Measurements from ENCODE around the gene CACNA1C. TPM values are rescaled to one million over a fixed set of nuclear protein-coding genes. Genes with fewer than 3 reads are reported as not detected.

The CACNA1C gene
- total and polyA plus RNA-seq, 2 of the 4 experiments (the other 2 are of a cell fraction), result 1.6 to 2.6 TPM

DNA sequence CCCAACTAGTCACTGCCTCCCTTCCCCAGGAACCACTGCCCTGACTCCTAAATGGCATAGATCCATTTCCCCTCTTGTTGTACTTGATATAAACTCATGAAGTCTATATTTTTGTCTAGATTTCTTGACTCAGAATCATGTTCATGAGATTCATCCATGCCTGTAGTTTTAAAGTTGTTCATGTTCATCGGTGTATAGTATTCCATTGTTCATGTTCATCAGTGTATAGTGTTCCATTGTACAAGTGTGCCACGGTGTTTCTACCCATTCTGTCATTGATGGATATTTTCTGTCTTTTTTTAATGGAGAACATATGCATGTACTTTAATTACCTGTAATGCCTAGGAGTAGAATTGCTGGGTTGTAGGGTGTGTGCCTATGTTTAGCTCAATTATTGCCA is 261.7 kb downstream of the CACNA1C start:
- ChIA-PET CTCF (interaction anchor here (1.0 kb wide), 1 partner anchor 27 kb away, joined by 5 read pairs; no protein-coding TSS in a partner anchor), POLR2A (ENCODE audit: unreplicated experiment) (no interaction called here)
- intact Hi-C loops (cut with micrococcal nuclease), result no loop called here
- Histone ChIP-seq H3K27ac (ENCODE audit: insufficient read depth, low read length) (no peak overlapping the region), H2BK20ac (ENCODE audit: low read depth, low read length) (no peak overlapping the region), H4K91ac (ENCODE audit: insufficient read depth, low read depth, low read length) (no peak overlapping the region), H2AK9ac (replicated peaks; ENCODE audit: low read depth, low read length, poor library complexity) (no peak overlapping the region), H3K23ac (ENCODE audit: low read depth, low read length) (no peak overlapping the region), H3K18ac (ENCODE audit: low read depth, low read length) (no peak overlapping the region), H3K9me1 (ENCODE audit: insufficient read depth, low read length) (peaks cover 27% of the 10 kb centered on the region), H3K56ac (ENCODE audit: extremely low read depth, insufficient read depth, low read length) (no peak overlapping the region), H2BK15ac (ENCODE audit: low read depth, low read length) (no peak overlapping the region), H2BK120ac (ENCODE audit: low read depth, low read length) (no peak overlapping the region), H4K20me1 (ENCODE audit: insufficient read depth, low read length) (no peaks in the 10 kb centered on the region; the same call in 1 of the 2 replicates), H3K36me3 (ENCODE audit: control insufficient read depth, insufficient read depth, low read length) (no peaks in the 10 kb centered on the region), H3K79me1 (ENCODE audit: low read depth in 1 of 2, low read length in 2 of 2) (no peaks in the 10 kb centered on the region; a peak in 1 of 4 replicates), H3K4me2 (ENCODE audit: low read depth, low read length) (no peak overlapping the region), H4K5ac (ENCODE audit: low read depth, low read length) (no peak overlapping the region), H3K4me3 (ENCODE audit: insufficient read depth, low read depth, low read length) (no peak overlapping the region), H3K14ac (replicated peaks; ENCODE audit: low read depth, low read length) (no peak overlapping the region), H3K9ac (ENCODE audit: low read depth, low read length) (no peak overlapping the region), H2AK5ac (ENCODE audit: low read depth, low read length) (no peak overlapping the region), H2AFZ (replicated peaks; ENCODE audit: low read length, poor library complexity) (no peak overlapping the region), H3K9me3 (ENCODE audit: control insufficient read depth, insufficient read depth, low read length) (no peaks in the 10 kb centered on the region), H4K8ac (ENCODE audit: low read depth in 2 of 2, low read length in 2 of 2) (no peak overlapping the region), H3K27me3 (ENCODE audit: control insufficient read depth, insufficient read depth, low read length) (no peaks in the 10 kb centered on the region), H3K4ac (ENCODE audit: low read depth, low read length) (no peak overlapping the region), H2BK5ac (ENCODE audit: low read depth, low read length, poor library complexity, severe bottlenecking) (no peak overlapping the region), H3K4me1 (ENCODE audit: control insufficient read depth, insufficient read depth, low read length) (peaks cover 27% of the 10 kb centered on the region)
- ATAC-seq (ENCODE audit: low read depth), result no peak
- in situ Hi-C loops (cut with MboI; ENCODE audit: low sequenced_read_pairs), result no loop called here
- no TSS peak for BruUV-seq (replicated peaks)
- no peak for DNase-seq
- TF ChIP-seq MAFK (IDR thresholded peaks at IDR 0.05; ENCODE audit: low read depth, low read length) (no peak), RAD21 (IDR thresholded peaks at IDR 0.05; ENCODE audit: low read length) (no peak), POLR2A (IDR thresholded peaks at IDR 0.05; ENCODE audit: low read depth, low read length) (no peak), FOS (IDR thresholded peaks at IDR 0.05; ENCODE audit: low read depth, low read length) (no peak), RFX5 (IDR thresholded peaks at IDR 0.05; ENCODE audit: low read depth, low read length) (no peak), MXI1 (IDR thresholded peaks at IDR 0.05; ENCODE audit: borderline replicate concordance, low read depth, low read length) (no peak), NFE2L2 (IDR thresholded peaks at IDR 0.05; ENCODE audit: low read depth, low read length) (no peak), SMC3 (IDR thresholded peaks at IDR 0.05; ENCODE audit: low read depth, low read length) (no peak), MAZ (IDR thresholded peaks at IDR 0.05; ENCODE audit: borderline replicate concordance, low read depth, low read length) (no peak), BHLHE40 (IDR thresholded peaks at IDR 0.05; ENCODE audit: low read depth, low read length) (no peak), CEBPB (IDR thresholded peaks at IDR 0.05; ENCODE audit: low read depth, low read length) (no peak), CHD1 (IDR thresholded peaks at IDR 0.05; ENCODE audit: low read depth, low read length) (no peak)
- TF ChIP-seq, protein P1, sequence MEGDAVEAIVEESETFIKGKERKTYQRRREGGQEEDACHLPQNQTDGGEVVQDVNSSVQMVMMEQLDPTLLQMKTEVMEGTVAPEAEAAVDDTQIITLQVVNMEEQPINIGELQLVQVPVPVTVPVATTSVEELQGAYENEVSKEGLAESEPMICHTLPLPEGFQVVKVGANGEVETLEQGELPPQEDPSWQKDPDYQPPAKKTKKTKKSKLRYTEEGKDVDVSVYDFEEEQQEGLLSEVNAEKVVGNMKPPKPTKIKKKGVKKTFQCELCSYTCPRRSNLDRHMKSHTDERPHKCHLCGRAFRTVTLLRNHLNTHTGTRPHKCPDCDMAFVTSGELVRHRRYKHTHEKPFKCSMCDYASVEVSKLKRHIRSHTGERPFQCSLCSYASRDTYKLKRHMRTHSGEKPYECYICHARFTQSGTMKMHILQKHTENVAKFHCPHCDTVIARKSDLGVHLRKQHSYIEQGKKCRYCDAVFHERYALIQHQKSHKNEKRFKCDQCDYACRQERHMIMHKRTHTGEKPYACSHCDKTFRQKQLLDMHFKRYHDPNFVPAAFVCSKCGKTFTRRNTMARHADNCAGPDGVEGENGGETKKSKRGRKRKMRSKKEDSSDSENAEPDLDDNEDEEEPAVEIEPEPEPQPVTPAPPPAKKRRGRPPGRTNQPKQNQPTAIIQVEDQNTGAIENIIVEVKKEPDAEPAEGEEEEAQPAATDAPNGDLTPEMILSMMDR (conservative IDR thresholded peaks at IDR 0.05; ENCODE audit: low read depth, low read length), result no peak
- TF ChIP-seq, protein P2, sequence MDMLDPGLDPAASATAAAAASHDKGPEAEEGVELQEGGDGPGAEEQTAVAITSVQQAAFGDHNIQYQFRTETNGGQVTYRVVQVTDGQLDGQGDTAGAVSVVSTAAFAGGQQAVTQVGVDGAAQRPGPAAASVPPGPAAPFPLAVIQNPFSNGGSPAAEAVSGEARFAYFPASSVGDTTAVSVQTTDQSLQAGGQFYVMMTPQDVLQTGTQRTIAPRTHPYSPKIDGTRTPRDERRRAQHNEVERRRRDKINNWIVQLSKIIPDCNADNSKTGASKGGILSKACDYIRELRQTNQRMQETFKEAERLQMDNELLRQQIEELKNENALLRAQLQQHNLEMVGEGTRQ (IDR thresholded peaks at IDR 0.05; ENCODE audit: low read depth, low read length), result no peak
- no CpG with 5 or more reads among the region's 2 CpGs for WGBS, 2 experiments (ENCODE audit: extremely low coverage in 2 of 2, insufficient read length in 1 of 2)
- dilution Hi-C loops (cut with HindIII; ENCODE audit: low sequenced_read_pairs, unreplicated experiment), result no loop called here

Measured in IMR-90 (cell line).